Left ventricle myocardium superior (tissue), 1 donor: Measurements from ENCODE around the gene LIX1. TPM values are rescaled to one million over a fixed set of nuclear protein-coding genes. Genes with fewer than 3 reads are reported as not detected.
A peak's percentile ranks its signal among the peaks of the same experiment; 100 is the strongest.

ENCODE experiments used
- ATAC-seq: fragments of 200-7000 bp; cut with Tn5 transposase; one replicate; pipeline ENCODE4 v1.9.1; 2020; ENCODE audit warnings: mild to moderate bottlenecking, moderate library complexity
- DNase-seq: peaks from one replicate; pipeline ENCODE4 v3.0.0-alpha.2; 2020
- intact Hi-C: fragments of 100-400 bp; cut with micrococcal nuclease; formaldehyde crosslinking; loops from one replicate; pipeline ENCODE4 v1.11.0; 2022
- total RNA-seq: library from RNA; stranded (reverse); fragmentation: NEBNext Ultra II Directional; extraction: Animal tissue kit (Norgen Biotek cat#: 25700); gene quantifications from one replicate; pipeline ENCODE4 v1.2.1, GENCODE V29; 2021
- donor health status: DM: no; HTN: yes; CAD: no; lungs with severe emphysema.

LIX1 gene
- total RNA-seq, 1 donor from 2014 or later, result not detected

DNA sequence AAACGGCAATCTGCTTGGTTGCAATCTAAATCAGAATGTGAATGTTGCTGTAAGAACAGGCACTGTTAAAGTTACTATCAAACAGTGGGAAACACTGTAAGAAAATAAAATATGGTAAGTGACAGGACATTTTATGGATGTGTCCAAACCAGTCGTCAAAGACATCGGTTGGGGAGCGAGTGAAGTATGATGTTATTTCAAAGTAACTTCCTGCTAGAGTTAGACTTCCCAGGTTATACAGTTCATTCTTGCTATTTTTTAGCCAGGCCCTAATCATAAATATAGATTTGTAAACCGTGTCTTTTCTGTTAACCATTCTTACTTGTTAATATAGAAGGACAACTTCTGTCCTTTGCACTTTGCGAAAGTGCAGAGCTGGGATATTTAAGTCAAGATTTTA is 30.2 kb downstream of the LIX1 start:
- intact Hi-C loops, result no loop called here
- ATAC-seq, result no peak
- DNase-seq, result no peak

DNA sequence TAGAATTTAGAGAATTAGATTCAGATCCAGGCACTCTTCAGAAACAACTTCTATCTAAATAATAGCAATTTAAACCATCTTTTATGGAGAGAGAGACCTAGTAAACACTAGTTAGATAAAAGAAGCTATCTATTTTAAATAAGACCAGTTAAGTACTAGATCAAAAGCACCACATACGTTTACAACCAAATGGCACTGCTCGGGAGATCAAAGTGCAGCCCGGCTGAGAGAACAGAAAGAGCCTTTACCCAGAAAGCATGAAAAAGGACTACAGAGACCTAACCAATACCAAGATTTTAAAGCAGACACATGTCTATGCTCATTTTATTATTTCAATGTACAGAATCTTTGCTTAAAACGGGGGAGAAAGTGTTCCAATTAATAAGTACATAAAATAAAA is 30.8 kb downstream of the LIX1 start:
- ATAC-seq, result no peak
- DNase-seq, result no peak
- intact Hi-C loops, result no loop called here

DNA sequence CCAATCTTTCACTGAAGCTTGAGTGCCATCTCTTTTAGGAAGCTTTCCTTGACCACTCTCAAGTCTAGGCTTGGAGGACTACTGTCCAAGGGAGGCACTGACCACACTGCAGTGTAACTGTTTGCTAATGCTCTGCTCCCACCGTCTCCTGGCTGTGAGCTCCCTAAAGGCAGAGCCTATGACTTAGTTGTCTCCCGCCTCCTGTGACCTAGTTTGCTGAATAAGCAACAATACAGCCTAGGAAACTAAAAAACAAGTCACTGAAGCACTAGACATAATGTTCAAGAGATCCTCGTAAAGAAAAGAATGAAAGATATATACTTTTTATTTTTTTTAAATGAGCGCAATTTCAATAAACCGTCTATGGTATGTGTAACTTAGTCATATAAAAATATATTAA is 31.4 kb downstream of the LIX1 start:
- intact Hi-C loops, result no loop called here
- no peak for ATAC-seq
- DNase-seq, result no peak

DNA sequence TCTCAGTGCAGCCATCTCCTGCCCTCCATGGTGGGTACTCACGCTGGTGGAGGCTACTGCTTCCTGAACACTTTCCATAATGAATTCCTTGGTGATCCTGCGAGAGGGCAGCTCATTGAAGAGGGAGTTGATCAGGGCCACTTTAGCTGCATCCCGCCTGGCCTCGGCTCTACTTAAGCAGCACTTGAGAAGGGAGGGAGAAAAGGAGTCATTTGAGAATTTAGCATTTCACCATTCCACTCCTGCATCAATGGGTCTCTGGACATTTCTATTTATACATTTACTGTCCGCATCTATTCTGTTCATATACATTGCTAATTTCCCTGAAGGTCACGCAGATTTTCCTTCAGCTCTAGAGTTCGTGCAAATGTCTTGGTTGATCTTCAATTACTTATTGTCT is 35.1 kb downstream of the LIX1 start:
- no peak for ATAC-seq
- intact Hi-C loops, result no loop called here
- no peak for DNase-seq

DNA sequence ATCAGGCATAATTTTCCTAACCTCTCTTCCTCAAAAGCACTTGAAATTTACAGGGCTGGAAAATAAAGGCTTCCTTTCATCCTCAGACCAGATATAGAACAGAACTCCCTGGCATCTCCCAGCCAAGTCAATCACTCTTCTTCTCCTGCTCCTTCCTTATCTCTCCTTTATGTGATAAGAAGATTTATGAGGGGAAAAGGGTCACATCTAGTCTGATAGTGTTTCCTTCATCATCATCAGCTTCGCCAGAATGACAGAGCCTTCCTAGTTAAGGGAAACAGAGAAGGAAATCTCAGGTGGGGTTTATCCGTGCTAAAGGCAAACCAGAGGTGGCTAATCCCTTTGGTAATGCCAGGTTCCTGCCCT is 36.2 kb downstream of the LIX1 start:
- intact Hi-C loops, result no loop called here
- DNase-seq (no peak), ATAC-seq (no peak)

DNA sequence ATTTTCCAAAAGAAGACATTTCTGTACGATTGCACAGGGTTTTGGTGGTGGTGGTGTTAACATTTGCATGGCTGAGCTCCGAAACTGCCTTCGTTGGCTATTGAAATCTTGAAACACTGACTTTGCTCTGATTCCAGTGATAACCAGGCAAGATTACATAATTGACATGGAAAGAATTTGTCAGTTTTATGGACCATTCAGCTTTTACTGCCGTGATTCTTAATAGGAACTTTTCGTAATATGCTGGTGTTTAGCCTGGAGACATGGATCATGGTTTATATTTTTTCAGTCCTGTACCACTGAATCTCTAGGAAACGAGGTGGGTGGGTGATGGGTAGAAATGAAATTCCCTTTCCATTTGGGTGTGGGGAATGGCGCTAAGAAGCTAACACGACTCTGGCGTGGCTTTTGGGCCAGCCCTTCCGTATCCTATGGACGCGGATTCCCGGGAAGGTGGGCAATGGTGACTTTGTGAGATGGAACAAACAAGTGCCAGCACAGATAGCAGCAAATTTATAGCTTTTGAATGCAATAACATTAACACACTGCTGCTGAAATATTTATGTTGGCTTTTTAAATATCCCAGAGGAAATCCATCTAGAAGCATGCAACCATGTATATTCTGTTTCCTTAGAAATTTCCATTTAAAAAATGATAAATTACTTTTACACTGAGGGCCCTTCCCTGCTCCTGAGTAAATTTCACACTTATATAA is 36.8 kb downstream of the LIX1 start:
- ATAC-seq, result no peak
- DNase-seq, result no peak
- intact Hi-C loops, result no loop called here

DNA sequence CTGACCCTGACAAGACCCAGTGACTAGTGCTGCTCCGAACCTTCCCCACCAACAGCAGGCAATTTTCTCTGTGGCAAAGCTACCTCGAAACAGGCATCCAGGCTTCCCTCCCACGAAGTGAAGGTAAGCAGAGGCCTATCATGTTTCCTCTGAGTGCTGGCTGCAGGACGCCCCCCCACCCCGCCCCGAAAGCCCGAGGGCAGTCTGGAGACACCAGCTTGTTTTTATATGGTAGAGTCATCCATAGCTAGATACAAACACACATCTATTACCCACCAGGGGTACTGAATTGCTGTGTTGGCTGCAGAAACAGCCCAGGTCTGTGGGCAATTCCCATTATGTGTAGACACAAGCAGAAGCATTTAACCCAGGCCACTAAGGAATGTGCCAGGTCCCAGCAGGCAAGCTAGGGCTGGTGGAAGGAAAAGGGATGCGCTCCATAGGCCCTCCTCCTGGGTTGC is 40.4 kb downstream of the LIX1 start:
- ATAC-seq, result no peak
- DNase-seq, result no peak
- intact Hi-C loops, result no loop called here

DNA sequence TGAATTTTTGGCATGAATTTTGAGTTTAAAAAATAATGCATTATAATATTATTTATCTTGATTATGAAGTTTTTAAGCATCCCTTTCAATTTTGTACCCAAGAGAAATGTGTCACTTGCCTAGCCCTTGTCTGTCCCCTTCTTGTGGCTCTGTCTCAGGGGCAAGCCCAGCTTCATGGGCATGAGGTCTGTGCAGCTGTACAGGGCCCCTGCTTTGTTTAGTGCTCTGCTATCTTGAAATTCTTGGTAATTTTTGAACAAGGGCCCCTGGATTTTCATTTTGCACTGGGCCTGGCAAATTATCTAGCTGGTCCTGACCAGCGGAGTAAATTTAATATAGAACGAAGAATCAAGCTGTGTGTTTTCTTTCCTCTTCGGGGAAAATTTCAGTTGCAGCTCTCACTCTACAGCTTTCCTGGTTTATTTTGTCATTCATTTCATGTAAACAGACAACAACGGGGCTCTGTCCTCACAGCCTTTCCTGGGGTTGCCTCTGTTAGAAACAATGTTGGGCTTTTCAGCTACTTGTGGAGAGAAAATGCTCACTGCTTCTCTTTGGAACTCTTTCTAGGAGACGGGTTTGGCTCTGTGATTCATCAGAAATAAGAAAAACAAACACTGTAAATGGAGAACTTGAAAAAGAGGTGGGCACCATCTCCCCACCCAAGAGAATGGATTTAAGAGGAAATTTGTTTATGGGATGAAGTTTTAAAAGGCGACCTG is 41.1 kb downstream of the LIX1 start:
- intact Hi-C loops, result no loop called here
- DNase-seq (no peak), ATAC-seq (no peak)

DNA sequence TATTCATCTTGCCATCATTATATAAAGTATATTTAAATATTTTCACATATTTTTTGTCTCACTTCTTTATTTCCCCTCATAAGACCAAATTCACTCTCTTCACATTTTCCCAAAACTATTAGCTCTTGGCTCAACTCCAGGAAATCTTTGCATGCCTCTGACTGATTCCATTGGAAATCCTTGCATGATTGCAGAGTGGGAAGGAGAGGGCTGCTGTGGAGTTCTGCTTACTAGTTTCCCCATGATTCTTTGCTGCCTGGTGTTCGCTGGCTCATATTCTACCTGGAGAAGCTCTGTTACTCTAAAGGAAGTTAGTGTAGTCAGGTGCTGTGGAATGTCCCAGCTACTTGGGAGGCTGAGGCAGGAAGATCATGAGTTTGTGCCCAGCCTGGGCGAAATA is 41.9 kb downstream of the LIX1 start:
- intact Hi-C loops, result no loop called here
- no peak for DNase-seq
- no peak for ATAC-seq

DNA sequence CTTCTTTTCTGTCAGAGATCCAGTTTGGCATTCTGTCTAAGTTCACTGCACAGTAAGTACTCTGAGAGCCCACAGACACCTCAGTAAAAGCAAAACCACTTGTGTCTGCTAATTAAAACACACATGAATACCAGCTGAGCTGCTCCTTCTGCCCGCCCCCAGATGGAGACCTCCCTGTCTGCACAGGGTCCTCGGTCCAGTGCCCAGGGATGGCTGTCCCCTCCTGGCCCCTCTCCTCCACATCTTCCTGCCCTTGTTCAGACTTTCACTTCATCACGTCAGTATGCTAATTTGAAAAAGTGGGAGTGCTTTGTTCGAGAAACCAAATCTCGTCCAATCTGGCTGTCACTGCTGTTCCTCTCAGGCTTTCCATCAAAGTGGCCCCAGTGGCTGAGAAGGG is 43.5 kb downstream of the LIX1 start:
- DNase-seq (no peak), ATAC-seq (peak; percentile 50)
- intact Hi-C loops, result no loop called here

DNA sequence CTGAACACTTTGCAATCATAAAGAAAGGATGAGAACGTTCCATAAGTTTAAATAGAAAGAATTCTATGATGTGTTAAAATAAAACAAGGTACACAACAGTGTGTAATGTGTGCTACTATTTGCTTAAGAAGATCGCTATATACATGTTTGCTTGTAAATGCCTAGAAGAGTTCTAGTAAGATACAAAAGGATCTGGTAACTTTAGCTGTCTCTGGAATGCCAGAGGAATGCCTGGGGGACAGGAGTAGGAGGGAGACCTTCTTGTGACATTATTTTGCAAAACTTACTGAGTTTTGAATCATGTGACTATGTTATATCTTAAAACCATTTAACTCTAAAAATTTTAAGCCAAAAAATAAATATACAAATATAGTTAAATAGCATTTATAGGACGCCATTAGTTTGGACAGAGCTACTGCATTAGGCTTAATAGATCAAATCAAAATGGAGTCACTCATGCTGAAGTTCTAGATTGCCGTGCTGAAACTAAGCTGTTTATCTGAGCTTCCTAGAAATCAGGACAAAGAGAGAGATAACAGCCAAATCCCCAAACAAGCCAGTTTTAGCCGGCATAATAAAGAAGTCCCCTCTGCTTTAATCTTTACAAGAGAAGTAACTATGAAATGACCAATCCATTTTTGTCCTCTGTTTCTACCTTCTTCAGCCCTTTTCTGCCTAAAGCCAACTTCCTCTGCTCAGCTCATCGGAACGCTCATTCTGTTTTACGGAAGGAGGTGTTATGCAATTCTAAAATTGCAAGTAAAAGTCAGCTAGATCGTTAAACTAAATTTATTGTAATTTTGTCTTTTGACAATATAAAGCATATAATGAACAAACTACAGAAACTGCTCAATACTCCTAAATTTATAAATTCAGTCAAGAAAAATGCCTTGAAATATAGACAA is 44.8 kb downstream of the LIX1 start:
- intact Hi-C loops, result no loop called here
- no peak for ATAC-seq
- DNase-seq, result no peak

DNA sequence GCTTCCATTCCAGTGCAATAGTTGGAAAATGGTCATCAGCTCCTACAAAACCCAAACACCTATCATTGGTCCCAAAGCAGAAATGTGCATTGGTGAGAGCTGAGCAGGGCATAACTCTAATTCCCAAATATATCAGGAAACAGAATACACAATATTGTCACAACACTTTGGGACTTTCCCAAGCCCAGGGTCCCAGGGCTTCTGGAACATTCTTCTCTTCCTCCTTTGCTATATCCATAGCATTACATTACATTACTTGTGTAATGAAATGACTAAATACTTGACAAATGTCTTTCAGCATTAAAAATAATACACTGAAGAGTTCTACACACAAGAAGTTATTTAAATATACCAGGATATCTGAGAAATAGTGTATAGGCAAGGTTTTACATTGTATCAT is 45.6 kb downstream of the LIX1 start:
- no peak for ATAC-seq
- intact Hi-C loops, result no loop called here
- no peak for DNase-seq

DNA sequence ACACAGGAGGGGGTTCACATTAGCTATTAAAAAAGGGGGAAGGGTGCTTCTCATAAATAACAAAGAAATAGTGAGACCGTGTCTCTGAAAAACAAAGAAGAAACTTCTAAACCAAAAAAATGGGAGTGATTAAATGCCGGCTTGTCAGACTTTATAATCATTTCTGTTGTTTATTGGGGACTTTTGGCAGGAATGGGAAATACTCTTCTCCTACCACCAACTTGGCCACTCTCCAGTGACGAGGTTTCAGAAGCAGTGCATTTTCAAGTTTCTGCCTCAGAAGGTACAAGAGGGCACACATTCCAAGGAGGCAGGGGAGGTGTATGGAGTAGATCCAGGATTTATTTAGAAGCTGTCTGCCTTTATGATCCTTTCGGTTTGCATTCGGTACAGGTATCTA is 46.2 kb downstream of the LIX1 start:
- ATAC-seq (no peak), DNase-seq (no peak)
- intact Hi-C loops, result no loop called here

DNA sequence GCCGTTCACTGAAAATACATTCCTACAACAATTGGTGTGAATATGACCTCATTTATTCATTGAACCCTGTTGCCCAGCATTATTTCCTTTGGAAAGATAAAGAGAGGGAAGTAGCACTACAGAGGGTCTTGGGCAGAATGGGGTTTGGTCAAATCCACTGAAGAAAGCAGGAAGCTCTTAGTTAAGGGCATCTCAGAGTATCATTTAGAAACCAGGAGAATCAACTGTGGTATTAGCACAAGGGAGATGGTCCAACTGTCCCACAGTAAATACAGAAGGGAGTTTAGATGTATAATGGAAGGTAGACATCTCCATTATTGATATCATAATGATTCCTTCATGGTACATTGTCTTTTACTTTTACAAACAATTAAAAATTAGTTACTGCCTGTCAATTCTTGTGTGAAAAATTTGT is 47.1 kb downstream of the LIX1 start:
- ATAC-seq, result no peak
- no peak for DNase-seq
- intact Hi-C loops, result no loop called here

DNA sequence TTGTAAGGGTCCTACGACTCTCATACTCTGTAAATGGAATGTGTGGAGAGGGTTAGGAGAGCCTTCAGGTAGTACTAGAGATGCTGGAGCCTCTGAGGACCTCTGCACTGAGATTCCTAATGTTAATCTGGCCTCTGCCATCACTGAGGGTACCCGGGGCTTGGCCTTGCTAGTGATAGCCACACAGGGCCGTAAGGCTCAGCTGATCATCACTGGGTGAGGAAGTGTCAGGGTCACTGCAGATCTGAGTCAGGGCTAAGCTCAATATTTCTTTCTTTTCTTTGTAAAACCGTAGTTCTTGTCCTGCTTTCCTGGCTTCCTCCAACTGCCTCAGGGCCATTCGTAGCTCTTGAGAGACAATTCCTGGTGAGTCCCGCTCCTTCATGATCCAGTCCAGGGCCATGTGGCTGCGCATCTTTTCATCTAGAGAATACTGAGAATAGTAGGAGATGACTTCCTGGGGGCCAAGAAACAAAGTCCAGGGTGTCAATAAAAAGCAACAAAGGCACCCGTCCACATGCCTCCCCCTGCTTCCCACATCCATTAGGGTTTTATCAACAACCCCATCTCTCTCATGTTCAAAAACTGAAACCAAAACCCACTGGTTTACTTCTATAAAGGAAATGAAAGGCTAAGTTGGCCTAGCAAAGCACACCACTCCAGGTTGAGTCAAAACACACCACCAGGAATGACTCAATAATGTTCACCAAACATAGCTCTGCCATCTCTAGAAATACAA is 47.7 kb downstream of the LIX1 start:
- DNase-seq, result no peak
- no peak for ATAC-seq
- intact Hi-C loops, result no loop called here

DNA sequence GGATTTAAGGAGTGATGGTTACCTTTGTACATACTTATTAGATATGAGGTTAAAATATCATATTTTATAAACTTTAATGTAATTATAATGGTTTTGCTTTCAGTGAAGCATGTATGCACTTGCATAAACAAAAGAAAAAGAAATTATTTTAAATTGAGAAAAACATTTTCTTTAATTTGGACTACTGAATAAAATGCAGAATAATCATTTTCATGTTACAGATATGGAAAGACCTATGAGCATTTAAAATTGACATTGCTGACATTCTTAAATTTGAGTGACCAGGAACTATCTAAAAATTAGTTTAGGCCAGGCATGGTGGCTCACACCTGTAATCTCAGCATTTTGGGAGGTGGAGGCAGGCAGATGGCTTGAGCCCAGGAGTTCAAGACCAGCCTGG is 49.2 kb downstream of the LIX1 start:
- intact Hi-C loops, result no loop called here
- ATAC-seq (no peak), DNase-seq (no peak)

DNA sequence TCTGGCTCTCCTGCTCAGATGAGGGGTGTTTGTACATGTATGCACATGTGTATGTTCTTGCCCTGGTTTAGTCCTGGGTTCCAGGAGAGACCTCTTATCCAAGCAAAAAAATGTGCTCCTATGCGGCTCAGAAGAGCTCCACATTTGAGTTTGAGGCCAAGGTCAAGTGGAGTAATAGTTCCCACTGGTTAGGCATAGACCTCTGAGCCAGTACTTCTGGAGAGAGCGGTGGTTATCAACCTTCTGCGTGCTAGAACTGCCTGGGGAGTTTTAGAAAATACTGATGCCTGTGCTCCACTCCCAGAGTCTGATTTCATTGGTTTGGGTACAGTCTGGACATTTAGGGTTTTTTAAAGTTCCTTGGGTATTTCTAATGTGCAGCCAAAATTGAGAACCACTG is 51.5 kb downstream of the LIX1 start:
- no peak for DNase-seq
- intact Hi-C loops, result no loop called here
- no peak for ATAC-seq

DNA sequence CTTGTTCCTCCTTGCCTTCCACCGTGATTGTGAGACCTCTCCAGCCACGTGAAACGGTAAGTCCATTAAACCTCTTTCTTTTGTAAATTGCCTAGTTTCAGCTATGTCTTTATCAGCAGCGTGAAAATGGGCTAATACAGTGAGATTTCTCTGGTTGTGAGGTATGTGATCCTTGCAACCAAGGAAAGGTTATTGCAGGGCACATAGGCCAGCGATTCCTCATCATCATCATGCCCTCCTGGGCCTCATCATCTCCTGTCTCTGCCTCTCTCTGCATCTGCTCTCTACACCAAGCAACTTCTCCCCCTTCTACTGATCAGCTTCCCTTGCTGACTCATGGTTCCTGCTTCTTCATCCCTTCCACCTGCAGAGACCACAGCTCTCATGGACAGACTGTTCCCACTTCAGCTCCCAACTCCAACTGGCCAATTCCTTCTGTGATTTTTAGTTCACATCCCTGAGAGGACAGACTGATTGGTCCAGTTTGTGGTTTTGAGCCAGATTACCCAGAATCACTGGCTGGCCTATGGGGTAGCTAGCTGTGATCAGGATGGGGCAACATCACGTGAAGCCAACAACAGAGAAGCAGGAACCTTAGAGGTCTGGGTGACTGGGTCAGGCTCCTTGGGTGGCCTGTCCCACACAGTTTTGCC is 53.1 kb downstream of the LIX1 start:
- DNase-seq, result no peak
- intact Hi-C loops, result no loop called here
- no peak for ATAC-seq

DNA sequence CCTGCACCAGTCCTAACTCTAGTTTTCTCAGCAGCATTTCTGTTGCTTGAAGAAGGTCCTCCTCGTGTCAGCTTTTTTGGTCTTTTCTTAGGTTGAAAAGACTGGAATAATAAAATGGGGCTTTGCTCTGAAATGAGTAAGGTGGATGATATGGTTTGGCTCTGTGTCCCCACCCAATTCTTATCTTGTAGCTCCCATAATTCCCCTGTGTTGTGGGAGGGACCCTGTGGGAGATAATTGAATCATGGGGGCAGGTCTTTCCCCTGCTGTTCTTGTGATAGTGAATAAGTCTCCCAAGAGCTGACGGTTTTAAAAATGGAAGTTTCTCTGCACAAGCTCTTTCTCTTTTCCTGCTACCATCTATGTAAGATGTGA is 53.6 kb downstream of the LIX1 start:
- intact Hi-C loops, result no loop called here
- no peak for DNase-seq
- no peak for ATAC-seq
